DMS 273 (cell line): ENCODE data around the gene TMEM63C.
A peak's percentile ranks its signal among the peaks of the same experiment; 100 is the strongest.

Source experiments
- DNase-seq: peaks from one replicate; lab custom pipeline; 2025; ENCODE audit not compliant: unreplicated experiment; lab: John Stamatoyannopoulos, UW

The TMEM63C gene

GRCh38 chr14:77251870-77252269 lies 70.3 kb downstream of the TMEM63C start:
- no peak for DNase-seq

GRCh38 chr14:77253333-77254190 lies 72.0 kb downstream of the TMEM63C start:
- DNase-seq = no peak

GRCh38 chr14:77256694-77257093 lies 75.1 kb downstream of the TMEM63C start:
- no peak for DNase-seq

- no peak for DNase-seq
These were observed 76.1 kb downstream of the TMEM63C start for GRCh38 chr14:77257700-77258099.

- no peak for DNase-seq
These were observed 77.0 kb downstream of the TMEM63C start for GRCh38 chr14:77258566-77258965.

GRCh38 chr14:77259025-77259715 lies 77.6 kb downstream of the TMEM63C start:
- no peak for DNase-seq

GRCh38 chr14:77260199-77260598 lies 78.6 kb downstream of the TMEM63C start:
- DNase-seq = no peak

- peak; percentile 66 for DNase-seq
These were observed 79.0 kb downstream of the TMEM63C start for GRCh38 chr14:77260631-77261030.

- peak; percentile 89 for DNase-seq
These were observed 83.0 kb downstream of the TMEM63C start for GRCh38 chr14:77264466-77265186.

- DNase-seq = no peak
These were observed 83.6 kb downstream of the TMEM63C start for GRCh38 chr14:77265187-77265515.

GRCh38 chr14:77265561-77266335 lies 84.2 kb downstream of the TMEM63C start:
- DNase-seq = peak; percentile 93

GRCh38 chr14:77266336-77266735 lies 84.7 kb downstream of the TMEM63C start:
- no peak for DNase-seq

- DNase-seq = peak; percentile 83
These were observed 86.5 kb downstream of the TMEM63C start for GRCh38 chr14:77267937-77268699.

- peak; percentile 96 for DNase-seq
These were observed 87.5 kb downstream of the TMEM63C start for GRCh38 chr14:77268989-77269600.

GRCh38 chr14:77270361-77271112 lies 88.9 kb downstream of the TMEM63C start:
- peak; percentile 63 for DNase-seq

GRCh38 chr14:77271113-77271710 lies 89.6 kb downstream of the TMEM63C start, which contains the start of gene NGB:
TSS of gene NGB (minus strand) at chr14:77271206. CDS start at chr14:77270937, 269 bp downstream.
- no peak for DNase-seq

GRCh38 chr14:77272261-77272660 lies 90.7 kb downstream of the TMEM63C start:
- DNase-seq = no peak

GRCh38 chr14:77273796-77274195 lies 92.2 kb downstream of the TMEM63C start:
- no peak for DNase-seq
